Left ventricle myocardium inferior (tissue), 1 donor: Measurements from ENCODE around the gene CD69. TPM values are rescaled to one million over a fixed set of nuclear protein-coding genes. Genes with fewer than 3 reads are reported as not detected.
A peak's percentile ranks its signal among the peaks of the same experiment; 100 is the strongest.

Experiments used
- DNase-seq: peaks from one replicate; pipeline ENCODE4 v3.0.0-alpha.2; 2020
- H3K27ac ChIP-seq: fragments of 200-600 bp; replicated peaks from 2 replicates; pipeline ENCODE4 v1.8.0; 2021
- H3K27me3 ChIP-seq: fragments of 200-600 bp; 2 replicates; pipeline ENCODE4 v1.8.0; 2021; ENCODE audit warnings: low read depth
- H3K36me3 ChIP-seq: fragments of 200-600 bp; 2 replicates; pipeline ENCODE4 v1.8.0; 2021
- H3K4me1 ChIP-seq: fragments of 200-600 bp; 2 replicates; pipeline ENCODE4 v1.8.0; 2021
- H3K4me3 ChIP-seq: fragments of 200-600 bp; 2 replicates; pipeline ENCODE4 v1.8.0; 2021; ENCODE audit warnings: mild to moderate bottlenecking, moderate library complexity
- H3K9me3 ChIP-seq: fragments of 200-600 bp; replicated peaks from 2 replicates; pipeline ENCODE4 v1.8.0; 2021
- CTCF ChIP-seq: fragments of 200-600 bp; IDR thresholded peaks from 2 replicates; pipeline ENCODE4 v1.8.0; 2021; ENCODE audit warnings: antibody characterized with exemption, mild to moderate bottlenecking, borderline replicate concordance
- intact Hi-C: fragments of 100-400 bp; cut with micrococcal nuclease; formaldehyde crosslinking; loops from one replicate; pipeline ENCODE4 v1.11.0; 2022
- total RNA-seq: library from RNA; stranded (reverse); fragmentation: NEBNext Ultra II Directional; extraction: Animal tissue kit (Norgen Biotek cat#: 25700); gene quantifications from one replicate; pipeline ENCODE4 v1.2.1, GENCODE V29; 2021
- donor health status: DM: no; HTN: yes; CAD: no; lungs with severe emphysema.

Gene CD69
- total RNA-seq, 1 donor from 2014 or later, result 0.25 TPM

- no peak for TF ChIP-seq CTCF
- no peak for DNase-seq
- intact Hi-C loops, result no loop called here
- H3K27me3 ChIP-seq, result no peaks in the 10 kb centered on the region
- H3K36me3 ChIP-seq, result no peaks in the 10 kb centered on the region
- no peaks in the 10 kb centered on the region for H3K9me3 ChIP-seq
- no peak overlapping the region for H3K27ac ChIP-seq
- no peak overlapping the region for H3K4me3 ChIP-seq
- no peaks in the 10 kb centered on the region for H3K4me1 ChIP-seq
Measured at GRCh38 chr12:9805883-9806282, 45.2 kb upstream of the CD69 start.

- Histone ChIP-seq H3K36me3 (no peaks in the 10 kb centered on the region), H3K4me1 (no peaks in the 10 kb centered on the region), H3K4me3 (no peak overlapping the region), H3K27ac (no peak overlapping the region), H3K9me3 (no peaks in the 10 kb centered on the region), H3K27me3 (no peaks in the 10 kb centered on the region)
- TF ChIP-seq CTCF, result no peak
- intact Hi-C loops, result no loop called here
- DNase-seq, result no peak
Measured at GRCh38 chr12:9799961-9800360, 39.3 kb upstream of the CD69 start.

GRCh38 chr12:9797722-9798619 lies 37.3 kb upstream of the CD69 start:
- no peak overlapping the region for H3K4me3 ChIP-seq
- intact Hi-C loops, result no loop called here
- no peak for DNase-seq
- H3K9me3 ChIP-seq, result no peaks in the 10 kb centered on the region
- no peaks in the 10 kb centered on the region for H3K36me3 ChIP-seq
- no peaks in the 10 kb centered on the region for H3K27me3 ChIP-seq
- no peaks in the 10 kb centered on the region for H3K4me1 ChIP-seq
- peak; percentile 51 for TF ChIP-seq CTCF
- no peak overlapping the region for H3K27ac ChIP-seq

- H3K27ac ChIP-seq, result no peak overlapping the region
- no peaks in the 10 kb centered on the region for H3K27me3 ChIP-seq
- no peaks in the 10 kb centered on the region for H3K9me3 ChIP-seq
- DNase-seq, result no peak
- no peaks in the 10 kb centered on the region for H3K36me3 ChIP-seq
- H3K4me3 ChIP-seq, result no peak overlapping the region
- TF ChIP-seq CTCF, result no peak
- intact Hi-C loops, result no loop called here
- no peaks in the 10 kb centered on the region for H3K4me1 ChIP-seq
Measured at GRCh38 chr12:9796971-9797370, 36.3 kb upstream of the CD69 start.

GRCh38 chr12:9796346-9796745 lies 35.6 kb upstream of the CD69 start:
- H3K9me3 ChIP-seq, result no peaks in the 10 kb centered on the region
- H3K4me3 ChIP-seq, result no peak overlapping the region
- H3K36me3 ChIP-seq, result no peaks in the 10 kb centered on the region
- TF ChIP-seq CTCF, result no peak
- H3K27me3 ChIP-seq, result no peaks in the 10 kb centered on the region
- no peaks in the 10 kb centered on the region for H3K4me1 ChIP-seq
- no peak overlapping the region for H3K27ac ChIP-seq
- no peak for DNase-seq
- intact Hi-C loops, result no loop called here
